GM19452 (cell line): Measurements from ENCODE around the gene RHOH.
"Not testable (repeated sequence)": the region's sequence is repeated elsewhere in the genome, so short reads cannot be mapped to it uniquely, and the experiment has no call there.

Source experiments
- ATAC-seq: cut with Tn5 transposase; IDR thresholded peaks from one replicate; pipeline ENCODE4 v1.9.1; 2021; ENCODE audit not compliant: unreplicated experiment

The RHOH gene

GRCh38 chr4:40256817-40257216, 60.0 kb downstream of the RHOH start:
- no peak for ATAC-seq

GRCh38 chr4:40258627-40259026, 61.8 kb downstream of the RHOH start:
- no peak for ATAC-seq

GRCh38 chr4:40261231-40262076, 64.6 kb downstream of the RHOH start:
- ATAC-seq = no peak

- no peak for ATAC-seq
Observed at GRCh38 chr4:40262077-40262528, 65.3 kb downstream of the RHOH start.

GRCh38 chr4:40262861-40263260, 66.0 kb downstream of the RHOH start:
- ATAC-seq = no peak

- ATAC-seq = no peak
Observed at GRCh38 chr4:40264497-40264896, 67.7 kb downstream of the RHOH start.

- peak; percentile 64 for ATAC-seq
Observed at GRCh38 chr4:40264995-40265909, 68.4 kb downstream of the RHOH start.

GRCh38 chr4:40265910-40266274, 69.1 kb downstream of the RHOH start:
- no peak for ATAC-seq

- no peak for ATAC-seq
Observed at GRCh38 chr4:40269133-40269532, 72.3 kb downstream of the RHOH start.

GRCh38 chr4:40270609-40271008, 73.8 kb downstream of the RHOH start:
- no peak for ATAC-seq

GRCh38 chr4:40275065-40275730, 78.4 kb downstream of the RHOH start:
- ATAC-seq = no peak

- no peak for ATAC-seq
Observed at GRCh38 chr4:40276546-40276945, 79.7 kb downstream of the RHOH start.

- ATAC-seq = no peak
Observed at GRCh38 chr4:40280586-40280985, 83.8 kb downstream of the RHOH start.

GRCh38 chr4:40281099-40281498, 84.3 kb downstream of the RHOH start:
- ATAC-seq = no peak

- ATAC-seq = no peak
Observed at GRCh38 chr4:40281913-40282312, 85.1 kb downstream of the RHOH start.

GRCh38 chr4:40282857-40283256, 86.0 kb downstream of the RHOH start:
- ATAC-seq = not testable (repeated sequence)

GRCh38 chr4:40283413-40283812, 86.6 kb downstream of the RHOH start:
- no peak for ATAC-seq

GRCh38 chr4:40283968-40284367, 87.1 kb downstream of the RHOH start:
- ATAC-seq = no peak

- no peak for ATAC-seq
Observed at GRCh38 chr4:40285692-40286091, 88.9 kb downstream of the RHOH start.

GRCh38 chr4:40288566-40288965, 91.7 kb downstream of the RHOH start:
- ATAC-seq = no peak
